Activated CD8-positive, alpha-beta memory T cell treated with anti-CD3 and anti-CD28 coated beads for 36 hours (primary cell): ENCODE data around the gene HINT3. TPM values are rescaled to one million over a fixed set of nuclear protein-coding genes. Genes with fewer than 3 reads are reported as not detected.
"Not testable (repeated sequence)": the region's sequence is repeated elsewhere in the genome, so short reads cannot be mapped to it uniquely, and the experiment has no call there.

ENCODE experiments used
- CTCF ChIA-PET: fragments of 350-600 bp; sonication (Branson Sonifier 250); formaldehyde crosslinking; loops from one replicate; lab custom pipeline; 2021; ENCODE audit warnings: antibody characterized with exemption; lab: Charles Lee
- POLR2A ChIA-PET: fragments of 350-600 bp; sonication (Branson Sonifier 250); formaldehyde crosslinking; loops from one replicate; lab custom pipeline; 2021; ENCODE audit warnings: antibody characterized with exemption; lab: Charles Lee
- total RNA-seq, 2 experiments: library from RNA; stranded (reverse); gene quantifications; one replicate each; pipeline ENCODE4 v1.2.3, GENCODE V29; 2021

The HINT3 gene
- total RNA-seq, 2 experiments from 2014 or later: 10.3 TPM

- CTCF ChIA-PET: interaction anchor here (0.6 to 1.6 kb wide), 4 partner anchors 30 to 171 kb away, joined by 3 to 7 read pairs (median 4); partner anchors contain the start of gene NCOA7
Measured at GRCh38 chr6:125952764-125953501, 3.6 kb upstream of the HINT3 start.

GRCh38 chr6:125953502-125953875, 3.1 kb upstream of the HINT3 start:
- POLR2A ChIA-PET: no interaction called here
- CTCF ChIA-PET: interaction anchor here (0.6 to 1.6 kb wide), 4 partner anchors 30 to 172 kb away, joined by 3 to 7 read pairs (median 4); partner anchors contain the start of gene NCOA7

More at GRCh38 chr6:125952764-125953501, 3.6 kb upstream of the HINT3 start:
- POLR2A ChIA-PET: no interaction called here

GRCh38 chr6:125954735-125955339, 1.7 kb upstream of the HINT3 start:
- ChIA-PET POLR2A (interaction anchor here (0.6 to 0.8 kb wide), 3 partner anchors 26 to 169 kb away, joined by 3 to 10 read pairs (median 3); no protein-coding TSS in a partner anchor), CTCF (interaction anchor here (1.6 kb wide), 1 partner anchor 173 kb away, joined by 5 read pairs; no protein-coding TSS in a partner anchor)

- CTCF ChIA-PET: interaction anchor here (0.6 to 2.1 kb wide), 28 partner anchors 8 to 174 kb away, joined by 3 to 29 read pairs (median 5); partner anchors contain the start of genes NCOA7 and TRMT11
- POLR2A ChIA-PET: interaction anchor here (0.7 to 1.9 kb wide), 4 partner anchors 31 to 175 kb away, joined by 3 to 26 read pairs (median 6); partner anchors contain the start of gene NCOA7
Measured at GRCh38 chr6:125955973-125956372, 597 bp upstream of the HINT3 start.

GRCh38 chr6:125957391-125957693, 772 bp downstream of the HINT3 start:
- CTCF ChIA-PET: interaction anchor here (0.6 to 2.1 kb wide), 8 partner anchors 10 to 176 kb away, joined by 3 to 29 read pairs (median 8); partner anchors contain the start of genes NCOA7 and TRMT11
- POLR2A ChIA-PET: interaction anchor here (0.5 to 1.9 kb wide), 5 partner anchors 29 to 1627 kb away, joined by 4 to 26 read pairs (median 4); partner anchors contain the start of genes NCOA7 and TRMT11

- ChIA-PET POLR2A (interaction anchor here (0.5 to 1.9 kb wide), 5 partner anchors 29 to 1627 kb away, joined by 4 to 26 read pairs (median 4); partner anchors contain the start of genes NCOA7 and TRMT11), CTCF (interaction anchor here (0.9 to 2.1 kb wide), 5 partner anchors 16 to 177 kb away, joined by 3 to 29 read pairs (median 9); partner anchors contain the start of gene NCOA7)
Measured at GRCh38 chr6:125957845-125958244, 1.3 kb downstream of the HINT3 start.

GRCh38 chr6:125959041-125959440, 2.5 kb downstream of the HINT3 start:
- CTCF ChIA-PET: interaction anchor here (1.0 kb wide), 1 partner anchor 168 kb away, joined by 3 read pairs; the partner anchor contains the start of gene NCOA7
- POLR2A ChIA-PET: no interaction called here

GRCh38 chr6:125961117-125961516, 4.5 kb downstream of the HINT3 start:
- ChIA-PET POLR2A (interaction anchor here (0.6 kb wide), 1 partner anchor 1380 kb away, joined by 6 read pairs; no protein-coding TSS in a partner anchor), CTCF (interaction anchor here (1.5 kb wide), 1 partner anchor 13 kb away, joined by 3 read pairs; no protein-coding TSS in a partner anchor)

- POLR2A ChIA-PET: interaction anchor here (0.6 kb wide), 1 partner anchor 9 kb away, joined by 6 read pairs; no protein-coding TSS in a partner anchor
- CTCF ChIA-PET: interaction anchor here (1.2 kb wide), 1 partner anchor 166 kb away, joined by 3 read pairs; no protein-coding TSS in a partner anchor
Measured at GRCh38 chr6:125962900-125963497, 6.4 kb downstream of the HINT3 start.

GRCh38 chr6:125963817-125964216, 7.2 kb downstream of the HINT3 start:
- POLR2A ChIA-PET: interaction anchor here (0.6 kb wide), 1 partner anchor 8 kb away, joined by 6 read pairs; no protein-coding TSS in a partner anchor
- CTCF ChIA-PET: interaction anchor here (1.6 kb wide), 1 partner anchor 8 kb away, joined by 5 read pairs; the partner anchor contains the start of gene HINT3

- ChIA-PET POLR2A (no interaction called here), CTCF (no interaction called here)
Measured at GRCh38 chr6:125966569-125966968, 10.0 kb downstream of the HINT3 start.

- POLR2A ChIA-PET: no interaction called here
- CTCF ChIA-PET: no interaction called here
Measured at GRCh38 chr6:125968493-125968892, 11.9 kb downstream of the HINT3 start.

GRCh38 chr6:125970760-125971159, 14.2 kb downstream of the HINT3 start:
- ChIA-PET CTCF (interaction anchor here (1.9 kb wide), 1 partner anchor 15 kb away, joined by 6 read pairs; the partner anchor contains the start of gene HINT3), POLR2A (no interaction called here)

GRCh38 chr6:125972478-125972877, 15.9 kb downstream of the HINT3 start:
- POLR2A ChIA-PET, CTCF ChIA-PET: not testable (repeated sequence)

GRCh38 chr6:125974214-125974866, 17.8 kb downstream of the HINT3 start:
- ChIA-PET CTCF (interaction anchor here (0.8 to 1.6 kb wide), 5 partner anchors 12 to 661 kb away, joined by 3 to 12 read pairs (median 3); partner anchors contain the start of gene HINT3), POLR2A (interaction anchor here (1.1 kb wide), 1 partner anchor 184 kb away, joined by 3 read pairs; the partner anchor contains the start of gene NCOA7)

- ChIA-PET CTCF (no interaction called here), POLR2A (no interaction called here)
Measured at GRCh38 chr6:125979101-125979500, 22.5 kb downstream of the HINT3 start.

- CTCF ChIA-PET: no interaction called here
- POLR2A ChIA-PET: no interaction called here
Measured at GRCh38 chr6:125981571-125982185, 25.1 kb downstream of the HINT3 start.
